HEK293 (cell line): ENCODE measurements around the gene ARMC8.

ENCODE experiments used
- BCL6B ChIP-seq: fragments of 450-650 bp; formaldehyde crosslinking; IDR thresholded peaks from 2 replicates; pipeline ENCODE4 v1.5.1; 2017; ENCODE audit warnings: missing biosample characterization, missing genetic modification characterization
- CTCF ChIP-seq: fragments of 450-650 bp; formaldehyde crosslinking; IDR thresholded peaks from 2 replicates; pipeline ENCODE4 v1.5.1; 2016; ENCODE audit warnings: missing biosample characterization, missing genetic modification characterization
- FEZF1 ChIP-seq: fragments of 450-650 bp; formaldehyde crosslinking; IDR thresholded peaks from 2 replicates; pipeline ENCODE4 v1.5.1; 2016; ENCODE audit warnings: missing biosample characterization, missing genetic modification characterization
- KLF8 ChIP-seq: fragments of 450-650 bp; formaldehyde crosslinking; IDR thresholded peaks from 2 replicates; pipeline ENCODE4 v1.5.1; 2016; ENCODE audit warnings: missing biosample characterization, missing genetic modification characterization
- PBX3 ChIP-seq: sonication (generic); formaldehyde crosslinking; IDR thresholded peaks from 2 replicates; pipeline ENCODE4 v1.8.1; 2022; ENCODE audit warnings: mild to moderate bottlenecking, moderate library complexity, missing genetic modification reagents
- REST ChIP-seq: fragments of 450-650 bp; formaldehyde crosslinking; IDR thresholded peaks from 2 replicates; pipeline ENCODE4 v1.5.1; 2016; ENCODE audit warnings: missing biosample characterization, missing genetic modification characterization
- SALL2 ChIP-seq: fragments of 450-650 bp; formaldehyde crosslinking; IDR thresholded peaks from 2 replicates; pipeline ENCODE4 v1.5.0; 2017; ENCODE audit warnings: missing biosample characterization, mild to moderate bottlenecking, missing genetic modification characterization, borderline replicate concordance
- WT1 ChIP-seq: fragments of 450-650 bp; formaldehyde crosslinking; IDR thresholded peaks from 2 replicates; pipeline ENCODE4 v1.5.1; 2016; ENCODE audit warnings: missing biosample characterization, missing genetic modification characterization
- ZBTB26 ChIP-seq: fragments of 450-650 bp; formaldehyde crosslinking; optimal IDR thresholded peaks from 2 replicates; pipeline ENCODE3; 2016; ENCODE audit warnings: missing biosample characterization, mild to moderate bottlenecking, missing genetic modification characterization
- ZNF121 ChIP-seq: fragments of 450-650 bp; formaldehyde crosslinking; IDR thresholded peaks from 2 replicates; pipeline ENCODE4 v1.5.1; 2016; ENCODE audit warnings: missing biosample characterization, missing genetic modification characterization
- ZNF280D ChIP-seq: fragments of 450-650 bp; formaldehyde crosslinking; IDR thresholded peaks from 2 replicates; pipeline ENCODE4 v1.5.1; 2016; ENCODE audit warnings: missing biosample characterization, missing genetic modification characterization
- ZNF473 ChIP-seq: fragments of 450-650 bp; formaldehyde crosslinking; IDR thresholded peaks from 2 replicates; pipeline ENCODE4 v1.5.1; 2017; ENCODE audit warnings: missing biosample characterization, missing genetic modification characterization
- ZNF544 ChIP-seq: fragments of 450-650 bp; formaldehyde crosslinking; IDR thresholded peaks from 2 replicates; pipeline ENCODE4 v1.5.0; 2017; ENCODE audit warnings: missing biosample characterization, missing genetic modification characterization

GRCh38 chr3:138222942-138223287 is 35.8 kb downstream of the ARMC8 start:
- no peak for TF ChIP-seq CTCF
- no peak for TF ChIP-seq REST
- TF ChIP-seq ZNF121 (tag by site-specific recombination), result no peak
- TF ChIP-seq KLF8 (tag by site-specific recombination), result no peak
- no peak for TF ChIP-seq ZBTB26
- no peak for TF ChIP-seq SALL2
- no peak for TF ChIP-seq WT1
- no peak for TF ChIP-seq FEZF1 (tag by site-specific recombination)
- TF ChIP-seq ZNF544, result no peak
- TF ChIP-seq BCL6B (tag by site-specific recombination), result no peak
- no peak for TF ChIP-seq PBX3 (CRISPR knock-in tag)
- no peak for TF ChIP-seq ZNF473 (tag by site-specific recombination)
- no peak for TF ChIP-seq ZNF280D (tag by site-specific recombination)
